SKM-1 treated with dmso at 0.1 percent for 144 hours (cell line): ENCODE data around the gene HSDL2.
"Not testable (repeated sequence)": the region's sequence is repeated elsewhere in the genome, so short reads cannot be mapped to it uniquely, and the experiment has no call there.

Experiments
- DNase-seq: peaks from one replicate; lab custom pipeline; 2025; ENCODE audit not compliant: unreplicated experiment; lab: John Stamatoyannopoulos, UW

The HSDL2 gene

DNA sequence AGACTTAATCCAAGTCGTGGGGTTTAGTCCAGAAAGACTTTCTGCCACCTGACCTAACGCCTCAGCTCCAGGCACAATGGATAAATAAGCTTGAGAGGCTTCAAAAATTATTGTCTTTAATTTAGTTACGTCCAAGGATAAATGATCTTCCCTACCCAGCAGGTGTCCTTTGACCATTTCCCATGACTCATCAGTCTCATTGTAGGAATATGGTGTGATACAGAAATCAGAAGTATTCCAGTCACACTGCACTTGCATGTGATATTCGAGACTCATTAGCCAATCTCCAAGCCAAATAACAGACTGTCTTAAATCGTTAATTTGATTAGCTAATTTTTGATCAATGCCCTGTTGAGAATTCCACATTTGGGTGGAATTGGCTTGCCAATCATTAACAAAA lies 13.2 kb downstream of the HSDL2 start:
- DNase-seq: not testable (repeated sequence)

DNA sequence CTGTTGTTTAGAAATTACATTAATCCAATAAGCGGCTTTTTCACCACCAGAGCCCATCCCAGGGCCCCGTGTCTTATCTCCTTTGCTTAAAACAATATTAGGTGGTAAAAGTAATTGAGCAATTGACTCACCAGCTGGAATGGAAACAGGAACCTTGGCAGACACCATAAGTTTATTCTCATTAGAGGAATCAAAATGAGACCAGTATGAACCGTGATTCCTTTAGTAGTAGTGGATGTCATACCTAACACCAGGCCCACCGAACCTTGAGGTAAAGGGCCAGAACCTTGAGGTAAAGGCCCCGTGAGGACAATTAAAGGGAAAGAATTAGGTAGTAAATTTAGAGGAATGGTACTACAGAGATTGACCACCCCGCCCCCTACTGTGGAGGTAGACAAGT lies 16.5 kb downstream of the HSDL2 start:
- no peak for DNase-seq

DNA sequence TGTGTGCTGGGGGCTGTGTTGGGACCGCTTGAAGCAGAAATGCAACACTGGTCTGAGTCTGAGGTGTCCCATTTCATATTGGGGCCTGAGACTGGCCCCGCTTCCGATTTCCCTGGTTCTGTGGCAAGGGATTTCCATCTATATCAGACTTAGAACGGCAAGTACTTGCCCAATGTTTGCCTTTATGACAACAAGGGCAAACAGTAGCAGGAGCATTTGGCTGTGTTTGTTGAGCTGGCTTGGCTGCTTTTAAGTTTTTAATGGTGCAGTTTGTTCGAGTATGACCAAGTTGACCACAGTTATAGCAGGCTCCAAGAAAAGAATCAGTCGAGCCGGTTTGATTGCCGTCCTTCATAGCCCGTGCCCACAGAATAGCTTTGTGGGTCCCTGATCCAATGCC lies 17.0 kb downstream of the HSDL2 start:
- DNase-seq: no peak

DNA sequence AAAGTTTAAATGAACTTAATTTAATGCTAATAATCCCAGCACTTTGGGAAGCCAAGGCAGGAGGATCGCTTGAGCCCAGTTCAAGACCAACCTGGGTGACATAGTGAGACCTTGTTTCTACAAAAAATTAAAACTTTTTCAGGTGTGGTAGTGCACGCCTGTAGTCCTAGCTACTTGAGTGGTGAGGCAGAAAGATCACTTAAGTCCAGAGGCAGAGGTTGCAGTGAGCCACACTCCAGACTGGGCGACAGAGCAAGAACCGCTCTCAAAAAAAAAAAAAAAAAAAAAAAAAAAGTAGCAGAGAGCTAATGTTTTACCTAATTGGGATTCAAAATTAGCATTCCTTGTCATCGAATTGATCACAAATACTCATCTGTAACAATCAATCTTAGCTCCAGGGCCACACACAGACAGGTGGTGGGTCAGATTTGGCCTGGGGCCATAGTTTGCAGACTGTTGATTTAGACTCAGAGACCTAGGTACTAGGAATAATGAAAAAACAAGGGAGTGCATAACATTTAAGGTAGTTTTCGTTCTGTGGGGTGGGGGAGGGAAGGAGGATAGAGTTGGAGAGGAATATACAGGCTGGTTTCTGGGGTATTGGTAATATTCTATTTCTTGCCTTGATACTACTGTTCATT lies 21.4 kb downstream of the HSDL2 start:
- DNase-seq: no peak

DNA sequence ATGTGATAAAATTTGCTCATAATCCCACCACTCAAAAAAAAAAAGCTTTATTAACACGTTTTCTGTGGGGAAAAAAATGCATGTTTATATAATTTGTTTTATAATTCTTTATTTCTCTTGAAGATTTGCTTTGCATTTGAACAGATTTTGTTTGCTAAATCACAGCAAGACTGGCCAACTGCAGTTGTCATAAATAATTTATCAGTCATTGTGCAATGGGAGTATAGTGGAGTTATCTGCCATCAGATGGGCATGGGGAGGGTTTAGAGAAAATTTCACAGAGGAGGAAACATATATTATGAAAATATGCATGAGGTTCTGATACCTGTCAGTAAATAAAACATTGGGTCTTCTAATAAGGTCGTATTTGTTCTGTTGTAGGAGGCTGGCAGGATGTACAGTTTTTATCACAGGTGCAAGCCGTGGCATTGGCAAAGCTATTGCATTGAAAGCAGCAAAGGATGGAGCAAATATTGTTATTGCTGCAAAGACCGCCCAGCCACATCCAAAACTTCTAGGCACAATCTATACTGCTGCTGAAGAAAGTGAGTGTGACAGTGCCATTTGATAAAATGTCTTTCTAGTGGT lies 23.8 kb downstream of the HSDL2 start:
- no peak for DNase-seq

DNA sequence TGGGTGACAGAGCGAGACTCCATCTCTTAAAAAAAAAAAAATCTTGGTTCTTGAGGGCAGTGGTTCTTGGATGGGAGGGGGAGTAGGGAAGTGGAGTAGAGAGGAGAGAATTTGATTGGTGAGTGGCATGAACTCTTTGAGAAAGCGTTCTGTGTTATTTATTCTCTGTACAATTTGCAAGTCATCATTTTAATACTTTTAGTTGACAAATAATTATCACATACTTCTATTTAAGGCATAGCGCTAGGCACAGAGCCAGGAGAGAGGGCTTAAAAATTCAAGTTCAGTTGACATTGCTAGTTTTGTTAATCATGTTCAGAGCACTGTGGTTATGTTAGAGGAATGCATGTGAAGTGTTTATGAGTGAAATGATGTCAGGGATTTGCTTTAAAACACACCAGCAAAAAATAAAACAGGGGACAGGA lies 24.6 kb downstream of the HSDL2 start:
- DNase-seq: no peak

DNA sequence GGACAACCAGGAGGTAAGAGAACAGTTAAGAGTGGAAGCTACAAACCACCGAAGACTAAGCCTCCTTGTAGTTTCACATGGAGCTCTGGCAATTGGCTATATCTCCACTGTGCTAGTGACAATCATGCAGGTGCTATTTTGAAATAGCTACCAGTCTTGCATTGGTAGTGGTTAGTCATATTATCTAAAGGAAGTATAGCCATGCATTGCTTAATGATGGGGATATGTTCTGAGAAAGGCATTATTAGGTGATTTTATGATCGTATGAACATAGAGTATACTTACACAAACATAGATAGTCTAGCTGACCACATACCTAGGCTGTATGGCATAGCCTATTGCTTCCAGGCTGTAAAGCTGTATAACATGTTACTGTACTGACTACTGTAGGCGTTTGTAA lies 28.4 kb downstream of the HSDL2 start:
- no peak for DNase-seq

DNA sequence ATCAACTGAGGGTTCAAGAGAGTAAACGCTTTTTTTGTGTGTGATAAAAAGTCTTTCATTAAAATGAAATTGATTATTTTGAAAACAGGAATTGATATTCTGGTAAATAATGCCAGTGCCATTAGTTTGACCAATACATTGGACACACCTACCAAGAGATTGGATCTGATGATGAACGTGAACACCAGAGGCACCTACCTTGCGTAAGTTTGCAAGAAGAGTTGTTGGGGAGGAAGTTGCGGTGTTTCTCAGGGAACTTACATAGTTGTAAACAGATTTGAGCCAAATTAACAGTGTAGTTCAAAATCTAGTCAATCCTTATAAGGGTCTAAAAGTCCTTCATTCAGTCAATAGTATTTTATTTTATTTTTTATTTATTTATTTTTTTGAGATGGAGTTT lies 28.9 kb downstream of the HSDL2 start:
- peak; percentile 6 for DNase-seq

DNA sequence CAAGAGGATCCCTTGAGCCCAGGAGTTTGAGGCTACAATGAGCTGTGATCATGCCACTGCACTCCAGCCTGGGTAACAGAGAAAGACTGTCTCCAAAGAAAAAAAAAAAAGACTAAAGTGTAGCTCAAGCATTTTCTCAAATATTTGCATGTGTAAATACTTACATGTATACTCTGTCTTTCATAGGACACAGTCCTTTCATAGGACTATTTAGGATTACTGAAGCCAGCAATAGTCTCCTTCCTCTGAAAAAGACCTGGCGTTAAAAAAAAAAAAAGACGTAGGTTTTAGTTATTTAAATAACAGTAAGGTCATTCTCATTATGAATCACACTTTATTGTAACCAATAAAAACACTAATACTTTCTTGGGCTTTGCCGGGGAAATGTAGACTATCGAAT lies 29.9 kb downstream of the HSDL2 start:
- no peak for DNase-seq

DNA sequence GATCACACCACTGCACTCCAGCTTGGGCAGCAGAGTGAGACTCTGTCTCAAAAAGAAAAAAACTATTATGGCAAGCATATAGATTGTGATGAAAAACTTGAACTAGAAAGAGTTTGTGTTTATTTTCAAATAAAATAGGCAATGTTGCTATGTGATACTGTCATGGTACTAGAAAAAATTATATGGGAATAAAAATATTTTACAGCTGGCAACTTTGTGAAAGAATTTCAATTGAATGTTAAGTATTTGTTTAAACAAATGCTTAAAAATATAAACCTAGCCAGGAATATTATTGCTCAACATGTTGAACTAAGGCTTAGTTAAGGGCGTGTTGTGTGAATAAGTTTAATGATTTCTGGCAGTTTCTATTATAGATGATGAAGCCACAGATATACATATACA lies 31.7 kb downstream of the HSDL2 start:
- DNase-seq: no peak

DNA sequence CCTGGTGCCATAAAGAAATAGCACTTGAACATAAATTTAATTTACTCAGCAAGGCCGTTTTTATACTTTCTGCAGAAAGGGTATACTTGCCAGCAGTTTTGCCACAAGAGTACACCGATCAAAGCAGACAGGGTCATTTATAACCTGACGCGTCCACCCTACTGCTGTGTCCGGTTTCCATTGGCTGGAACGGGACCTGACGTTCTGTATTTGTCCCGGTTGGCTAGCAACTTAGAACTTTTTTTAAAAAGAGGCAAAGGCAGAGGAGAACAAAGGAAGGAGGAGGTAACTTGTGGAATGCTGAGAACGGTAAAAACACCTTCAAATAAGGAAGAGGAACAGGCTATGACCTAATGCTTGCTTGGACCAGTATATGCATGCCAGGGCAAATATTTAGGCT lies 33.8 kb downstream of the HSDL2 start:
- DNase-seq: not testable (repeated sequence)

DNA sequence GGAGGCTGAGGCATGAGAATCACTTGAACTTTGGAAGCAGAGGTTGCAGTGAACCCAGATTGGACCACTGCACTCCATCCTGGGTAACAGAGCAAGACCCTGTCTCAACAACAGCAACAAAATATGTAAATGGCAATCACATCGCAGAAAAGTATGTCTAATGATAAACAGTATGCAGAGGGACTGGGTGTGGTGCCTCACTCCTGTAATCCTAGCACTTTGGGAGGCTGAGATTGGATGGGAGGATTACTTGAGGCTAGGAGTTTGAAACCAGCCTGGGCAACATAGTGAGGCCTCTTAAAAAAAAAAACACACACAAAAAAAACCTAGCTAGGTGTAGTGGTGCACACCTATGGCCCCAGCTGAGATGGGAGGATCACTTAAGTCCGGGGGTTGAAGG lies 40.3 kb downstream of the HSDL2 start:
- DNase-seq: no peak

DNA sequence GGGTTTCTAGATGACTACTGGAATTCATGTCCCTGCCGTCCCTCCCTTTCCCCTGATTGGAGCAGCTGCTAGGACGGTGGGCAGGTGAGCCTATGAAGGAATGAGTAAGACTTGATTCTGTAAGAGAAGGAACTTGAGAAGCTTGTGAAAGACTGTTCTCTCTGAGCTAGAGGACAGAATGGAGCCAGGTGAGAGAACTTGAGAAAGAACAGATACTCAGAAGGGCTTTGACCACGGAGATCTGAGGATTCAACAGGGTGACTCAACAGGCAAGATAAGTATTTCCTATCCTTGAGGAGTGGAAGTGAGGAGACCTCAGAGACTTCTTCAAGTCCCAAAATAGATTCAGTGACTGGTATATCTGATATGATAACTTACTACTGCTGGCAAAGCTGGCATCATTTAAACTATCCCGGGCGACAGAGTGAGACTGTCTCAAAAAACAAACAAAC lies 41.9 kb downstream of the HSDL2 start:
- no peak for DNase-seq

DNA sequence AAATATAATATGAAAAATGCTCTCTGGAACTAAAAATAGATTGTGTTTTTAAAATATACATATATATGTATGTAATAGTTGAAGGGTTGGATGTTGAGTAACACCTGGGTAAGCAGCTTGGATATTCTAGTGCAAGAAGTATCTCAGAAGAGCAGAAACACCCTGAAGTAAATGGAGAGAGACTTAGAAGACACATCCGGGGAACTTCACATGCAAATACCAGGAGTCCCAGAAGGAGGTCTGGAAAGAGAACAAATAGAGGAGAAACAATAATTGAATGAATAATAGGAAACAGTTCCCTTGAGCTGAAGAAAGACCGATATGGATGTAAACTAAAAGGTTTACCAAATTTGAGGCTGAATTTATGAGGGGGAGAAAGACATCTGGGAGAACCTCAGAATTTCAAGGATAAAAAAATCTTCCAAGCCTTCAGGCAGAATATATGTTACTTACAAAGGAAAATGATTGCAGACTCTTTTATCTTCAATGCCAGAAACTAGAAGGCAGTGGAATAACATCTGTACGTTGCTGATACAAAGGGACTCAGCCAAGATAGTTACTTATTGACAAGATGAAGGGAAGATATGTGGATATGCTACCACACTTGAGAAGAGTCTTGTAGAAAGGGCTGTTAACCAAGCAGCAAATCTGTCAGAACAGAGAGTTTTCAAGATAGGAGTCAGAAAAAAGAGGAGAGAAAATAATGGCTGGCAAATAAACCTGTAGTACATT lies 42.7 kb downstream of the HSDL2 start:
- no peak for DNase-seq

DNA sequence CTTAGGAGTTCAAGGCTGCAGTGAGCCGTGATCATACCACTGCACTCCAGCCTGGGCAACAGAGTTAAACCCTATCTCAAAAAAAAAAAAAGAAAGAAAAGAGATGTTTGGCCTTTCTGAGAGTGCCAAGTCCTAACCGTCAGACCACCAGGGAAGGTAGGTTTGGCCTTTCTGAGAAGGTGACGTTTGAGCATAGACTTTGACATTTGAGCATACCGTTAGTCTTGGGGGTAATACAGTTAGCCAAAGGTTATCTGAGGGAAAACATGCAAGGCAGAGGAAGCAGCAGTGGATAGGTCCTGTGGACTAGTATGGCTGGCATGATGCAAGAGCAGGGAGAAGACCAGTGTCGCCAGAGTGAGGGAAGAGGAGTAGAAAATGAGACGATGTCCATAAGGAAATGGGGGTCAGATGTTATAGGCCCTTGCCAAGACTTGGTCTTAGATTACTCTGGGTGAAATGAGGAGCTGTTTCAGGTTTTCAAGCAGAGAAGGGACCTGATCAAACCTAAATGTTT lies 50.2 kb downstream of the HSDL2 start:
- DNase-seq: no peak

DNA sequence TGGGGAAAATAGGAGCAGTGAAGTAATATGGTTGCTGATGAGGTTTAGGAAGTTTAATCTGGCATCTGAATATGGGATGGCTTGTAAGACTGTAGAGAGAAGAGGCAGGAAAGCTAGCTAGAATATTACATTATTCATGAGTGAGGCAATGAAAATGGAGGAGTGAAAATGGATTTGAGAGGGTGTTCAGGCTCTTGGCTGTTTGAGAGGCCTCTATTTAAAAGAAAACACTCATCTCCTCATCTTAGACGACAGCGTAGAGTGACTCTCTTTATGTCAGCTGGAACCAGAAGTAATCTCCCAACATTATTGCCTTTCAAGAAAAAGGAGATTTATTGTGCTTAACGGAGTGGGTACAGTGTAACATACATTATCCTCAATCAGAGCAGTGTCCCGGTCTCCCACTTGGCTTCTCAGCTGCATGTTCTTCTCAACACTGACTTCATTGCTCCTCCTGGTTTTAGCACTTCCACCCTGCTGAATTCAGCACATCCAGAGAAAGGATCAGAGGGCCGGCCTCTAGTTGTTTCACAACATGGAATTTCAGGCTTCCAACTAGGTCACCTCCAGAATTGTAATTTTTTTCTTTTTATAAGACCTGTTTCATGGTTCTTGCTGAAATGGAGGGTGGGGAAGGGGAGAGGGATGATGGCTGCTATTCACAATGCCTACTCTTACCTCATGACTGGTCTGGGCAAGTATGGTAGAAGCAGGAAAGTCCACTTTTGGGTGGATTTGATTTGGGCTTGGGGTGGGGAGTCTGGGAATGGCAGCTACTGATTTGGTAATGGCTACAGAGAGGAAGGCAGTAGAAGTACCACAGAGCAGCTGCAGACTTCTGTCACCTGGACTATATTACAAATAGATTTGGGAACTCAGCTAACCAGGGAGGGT lies 53.8 kb downstream of the HSDL2 start:
- no peak for DNase-seq

DNA sequence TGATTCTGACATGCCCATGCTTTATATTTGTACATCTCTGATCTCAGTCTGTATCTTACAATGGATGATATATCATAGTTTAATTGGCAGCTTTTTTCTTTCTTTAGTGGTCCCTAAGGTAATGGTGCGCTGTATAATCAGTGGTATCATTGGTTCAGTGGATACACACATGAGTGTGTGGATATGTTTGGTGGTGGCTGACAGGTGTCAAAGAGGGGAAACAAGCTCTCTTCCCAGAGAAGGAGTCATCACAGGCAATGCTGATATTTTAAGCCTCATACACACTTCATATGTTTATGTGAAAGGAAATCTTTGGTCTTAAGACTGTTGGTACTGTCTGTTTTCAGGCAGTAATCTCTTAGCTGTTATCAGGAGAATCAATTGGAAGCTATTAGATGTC lies 54.6 kb downstream of the HSDL2 start:
- no peak for DNase-seq

DNA sequence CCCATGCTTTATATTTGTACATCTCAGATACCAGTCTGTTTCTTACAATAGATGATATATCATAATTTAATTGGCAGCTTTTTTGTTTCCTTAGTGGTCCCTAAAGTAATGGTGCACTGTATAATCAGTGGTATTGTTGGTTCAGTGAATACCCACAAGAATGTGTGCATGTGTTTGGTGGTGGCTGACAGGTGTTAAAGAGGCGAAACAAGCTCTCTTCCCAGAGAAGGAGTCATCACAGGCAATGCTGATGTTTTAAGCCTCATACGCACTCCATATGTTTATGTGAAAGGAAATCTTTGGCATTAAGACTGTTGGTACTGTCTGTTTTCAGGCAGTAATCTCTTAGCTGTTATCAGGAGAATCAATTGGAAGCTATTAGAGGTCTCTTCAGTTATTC lies 57.5 kb downstream of the HSDL2 start:
- no peak for DNase-seq

DNA sequence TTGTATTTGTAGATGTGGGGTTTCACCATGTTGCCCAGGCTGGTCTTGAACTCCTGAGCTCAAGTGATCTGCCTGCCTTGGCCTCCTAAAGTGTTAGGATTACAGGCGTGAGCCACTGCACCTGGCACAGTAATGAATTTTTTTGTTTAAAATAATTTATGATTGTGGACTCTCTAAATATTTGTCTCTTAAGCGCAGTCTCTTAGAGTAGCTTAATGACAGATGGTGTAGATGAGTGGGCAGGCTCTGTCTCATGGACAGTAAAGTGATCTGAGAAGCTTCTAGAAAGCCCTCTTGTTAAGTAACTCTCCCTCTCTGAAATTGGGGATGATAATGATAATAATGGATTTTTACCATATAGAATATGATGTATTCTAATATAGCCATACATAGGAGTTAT lies 59.3 kb downstream of the HSDL2 start:
- DNase-seq: no peak

DNA sequence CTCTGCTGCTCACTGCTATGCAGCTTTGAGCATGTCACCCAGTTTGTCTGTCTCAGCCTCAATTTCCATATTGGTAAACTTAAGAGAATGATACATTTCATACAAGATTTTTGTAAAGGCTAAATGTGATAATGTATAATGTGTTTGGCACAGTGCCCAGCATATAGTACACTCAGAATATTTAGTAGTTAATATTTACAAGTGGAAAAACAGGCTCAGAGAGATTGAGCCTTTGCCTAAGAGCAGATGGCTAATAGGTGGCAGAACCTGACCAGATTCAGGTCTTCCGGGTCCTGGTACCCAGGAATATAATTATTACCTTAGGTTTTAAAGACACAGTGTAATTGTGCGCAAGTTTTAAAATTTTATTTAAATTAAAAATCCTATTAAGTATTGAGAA lies 59.9 kb downstream of the HSDL2 start:
- DNase-seq: no peak

DNA sequence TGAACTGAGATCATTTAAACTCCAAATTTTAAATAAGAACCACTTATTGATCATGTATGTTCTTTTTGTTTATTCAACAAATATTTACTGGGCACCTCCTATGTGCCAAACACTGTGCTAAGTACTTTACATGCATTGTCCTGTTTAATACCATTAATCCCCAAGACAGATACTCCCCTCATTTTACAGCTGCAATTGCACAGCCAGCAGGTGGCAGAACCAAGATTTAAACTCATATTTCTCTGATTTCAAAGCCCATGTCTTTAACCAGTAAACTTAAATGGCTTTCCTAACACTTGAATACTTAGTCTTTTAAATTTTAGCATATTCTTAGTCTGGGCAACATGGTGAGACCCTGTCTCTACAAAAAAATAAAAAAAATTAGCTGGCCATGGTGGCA lies 63.3 kb downstream of the HSDL2 start:
- no peak for DNase-seq
